OCI-LY1 (cell line): ENCODE results near the gene IRS1.

Experiments
- CTCF ChIP-seq: fragments of 200-600 bp; sonication (generic), shearing (Covaris generic); IDR thresholded peaks from 2 replicates; pipeline ENCODE4 v1.5.1; 2017; ENCODE audit warnings: mild to moderate bottlenecking, antibody characterized with exemption, low read length, moderate library complexity, mixed read lengths
- EZH2 ChIP-seq: fragments of 200-600 bp; sonication (generic), shearing (Covaris generic); IDR thresholded peaks from 2 replicates; pipeline ENCODE4 v1.8.0; 2017; ENCODE audit warnings: borderline replicate concordance, mixed run types, mild to moderate bottlenecking, antibody characterized with exemption, low read length, moderate library complexity, mixed read lengths

- TF ChIP-seq CTCF: no peak
- TF ChIP-seq EZH2: no peak
These were observed 98.6 kb downstream of the IRS1 start for GRCh38 chr2:226701052-226701451.
